HEK293T (cell line): ENCODE results near the gene C1orf167.

ENCODE experiments used
- CTCF ChIA-PET: fragments of 350-600 bp; formaldehyde crosslinking; extraction: SDS; loops from one replicate; lab custom pipeline; 2021; ENCODE audit warnings: antibody characterized with exemption, inconsistent platforms; lab: Yijun Ruan, JAX
- POLR2A ChIA-PET: fragments of 350-600 bp; formaldehyde crosslinking; extraction: SDS; loops from one replicate; lab custom pipeline; 2020; ENCODE audit warnings: antibody characterized with exemption, inconsistent platforms; lab: Yijun Ruan, JAX
- DNase-seq: peaks from one replicate; pipeline ENCODE4 v3.0.0; 2012; ENCODE audit warnings: mixed read lengths; ENCODE audit errors: extremely low spot score
- ARNT ChIP-seq: fragments of 450-650 bp; IDR thresholded peaks from 2 replicates; pipeline ENCODE4 v1.6.1; 2017; ENCODE audit warnings: mild to moderate bottlenecking
- BHLHE40 ChIP-seq: fragments of 450-650 bp; IDR thresholded peaks from 2 replicates; pipeline ENCODE4 v1.6.1; 2016; ENCODE audit warnings: mild to moderate bottlenecking, moderate library complexity, borderline replicate concordance
- CTBP1 ChIP-seq: fragments of 450-650 bp; IDR thresholded peaks from 2 replicates; pipeline ENCODE4 v1.6.1; 2016; ENCODE audit warnings: borderline replicate concordance
- ELF4 ChIP-seq: fragments of 450-650 bp; IDR thresholded peaks from 2 replicates; pipeline ENCODE4 v1.6.1; 2017; ENCODE audit warnings: antibody characterized with exemption
- FOXA1 ChIP-seq: fragments of 450-650 bp; IDR thresholded peaks from 2 replicates; pipeline ENCODE4 v1.6.1; 2016; ENCODE audit warnings: mild to moderate bottlenecking
- FOXK2 ChIP-seq: fragments of 450-650 bp; IDR thresholded peaks from 2 replicates; pipeline ENCODE4 v1.6.1; 2016; ENCODE audit warnings: mild to moderate bottlenecking
- FOXM1 ChIP-seq: fragments of 450-650 bp; IDR thresholded peaks from 2 replicates; pipeline ENCODE4 v1.6.1; 2017; ENCODE audit warnings: mild to moderate bottlenecking, borderline replicate concordance
- HDGF ChIP-seq: fragments of 450-650 bp; IDR thresholded peaks from 2 replicates; pipeline ENCODE4 v1.6.1; 2017; ENCODE audit warnings: antibody characterized with exemption, borderline replicate concordance
- L3MBTL2 ChIP-seq: fragments of 450-650 bp; conservative IDR thresholded peaks from 2 replicates; pipeline ENCODE4 v1.6.1; 2016; ENCODE audit warnings: mild to moderate bottlenecking
- LEF1 ChIP-seq: fragments of 450-650 bp; IDR thresholded peaks from 2 replicates; pipeline ENCODE4 v1.6.1; 2017; ENCODE audit warnings: mild to moderate bottlenecking, borderline replicate concordance
- NFRKB ChIP-seq: fragments of 450-650 bp; IDR thresholded peaks from 2 replicates; pipeline ENCODE4 v1.6.1; 2016; ENCODE audit warnings: mild to moderate bottlenecking, moderate library complexity
- PKNOX1 ChIP-seq: fragments of 450-650 bp; IDR thresholded peaks from 2 replicates; pipeline ENCODE4 v1.6.1; 2016
- SP1 ChIP-seq: fragments of 450-650 bp; IDR thresholded peaks from 2 replicates; pipeline ENCODE4 v1.6.1; 2017
- SUZ12 ChIP-seq: fragments of 450-650 bp; IDR thresholded peaks from 2 replicates; pipeline ENCODE4 v1.6.1; 2016; ENCODE audit warnings: mild to moderate bottlenecking
- TARDBP ChIP-seq: fragments of 450-650 bp; IDR thresholded peaks from 2 replicates; pipeline ENCODE4 v1.6.1; 2016
- ZNF384 ChIP-seq: fragments of 450-650 bp; IDR thresholded peaks from 2 replicates; pipeline ENCODE4 v1.6.1; 2016

The C1orf167 gene

GRCh38 chr1:11741482-11741881 is 20.5 kb upstream of the C1orf167 start:
- CTCF ChIA-PET, result no interaction called here
- POLR2A ChIA-PET, result no interaction called here
- no peak for DNase-seq
- no peak for TF ChIP-seq ELF4
- TF ChIP-seq L3MBTL2, result no peak
- no peak for TF ChIP-seq PKNOX1
- no peak for TF ChIP-seq LEF1
- no peak for TF ChIP-seq BHLHE40
- no peak for TF ChIP-seq FOXK2
- no peak for TF ChIP-seq TARDBP
- no peak for TF ChIP-seq CTBP1
- TF ChIP-seq HDGF, result no peak
- TF ChIP-seq SUZ12, result no peak
- no peak for TF ChIP-seq ARNT
- TF ChIP-seq NFRKB, result no peak
- no peak for TF ChIP-seq FOXA1
- TF ChIP-seq FOXM1, result no peak
- TF ChIP-seq ZNF384, result no peak
- no peak for TF ChIP-seq SP1

- CTCF ChIA-PET, result no interaction called here
- TF ChIP-seq HDGF (no peak), FOXM1 (no peak), ARNT (no peak), SP1 (no peak), PKNOX1 (no peak), BHLHE40 (no peak), L3MBTL2 (no peak), ELF4 (no peak)
- POLR2A ChIA-PET, result no interaction called here
- no peak for DNase-seq
Observed at GRCh38 chr1:11741919-11742558, 20.0 kb upstream of the C1orf167 start.

GRCh38 chr1:11744287-11744686 is 17.7 kb upstream of the C1orf167 start:
- POLR2A ChIA-PET, result no interaction called here
- CTCF ChIA-PET, result no interaction called here
- TF ChIP-seq FOXA1 (no peak), FOXK2 (no peak), ARNT (no peak), L3MBTL2 (no peak), NFRKB (no peak), PKNOX1 (no peak), HDGF (no peak)
- no peak for DNase-seq

GRCh38 chr1:11746092-11746491 is 15.9 kb upstream of the C1orf167 start:
- CTCF ChIA-PET, result no interaction called here
- TF ChIP-seq FOXK2 (no peak), SP1 (no peak), NFRKB (no peak), BHLHE40 (no peak), CTBP1 (no peak), FOXA1 (no peak), SUZ12 (no peak), L3MBTL2 (no peak)
- POLR2A ChIA-PET, result no interaction called here
- no peak for DNase-seq

- no peak for TF ChIP-seq BHLHE40
- TF ChIP-seq PKNOX1, result no peak
- TF ChIP-seq CTBP1, result no peak
- TF ChIP-seq NFRKB, result no peak
- TF ChIP-seq ELF4, result no peak
- DNase-seq, result no peak
- ChIA-PET POLR2A (no interaction called here), CTCF (no interaction called here)
Observed at GRCh38 chr1:11746795-11747487, 15.1 kb upstream of the C1orf167 start.

- TF ChIP-seq FOXM1, result no peak
- TF ChIP-seq SP1, result no peak
- no peak for TF ChIP-seq FOXA1
- TF ChIP-seq LEF1, result no peak
- no peak for TF ChIP-seq L3MBTL2
- no peak for TF ChIP-seq ARNT
- no peak for TF ChIP-seq BHLHE40
- no peak for TF ChIP-seq CTBP1
- no peak for TF ChIP-seq PKNOX1
- no peak for TF ChIP-seq SUZ12
- no peak for DNase-seq
- ChIA-PET POLR2A (interaction anchor here (0.6 kb wide), 1 partner anchor 12 kb away, joined by 3 read pairs; no protein-coding TSS in a partner anchor), CTCF (no interaction called here)
Observed at GRCh38 chr1:11748294-11749202, 13.4 kb upstream of the C1orf167 start.
